Ishikawa (cell line): Measurements from ENCODE around the gene FER.
A peak's percentile ranks its signal among the peaks of the same experiment; 100 is the strongest.

Experiments
- CEBPB ChIP-seq: IDR thresholded peaks from 2 replicates; pipeline ENCODE4 v1.6.1; 2012
- CREB1 ChIP-seq: IDR thresholded peaks from 2 replicates; pipeline ENCODE4 v1.6.1; 2012; ENCODE audit warnings: low read depth
- EGR1 ChIP-seq: IDR thresholded peaks from 2 replicates; pipeline ENCODE4 v1.6.1; 2012
- EP300 ChIP-seq: IDR thresholded peaks from 2 replicates; pipeline ENCODE4 v1.6.1; 2012; ENCODE audit warnings: borderline replicate concordance
- FOXM1 ChIP-seq: IDR thresholded peaks from 2 replicates; pipeline ENCODE4 v1.6.1; 2012; ENCODE audit warnings: low read depth, borderline replicate concordance
- MAX ChIP-seq: IDR thresholded peaks from 2 replicates; pipeline ENCODE4 v1.6.1; 2012
- NFIC ChIP-seq: IDR thresholded peaks from 2 replicates; pipeline ENCODE4 v1.6.1; 2012
- RAD21 ChIP-seq: IDR thresholded peaks from 2 replicates; pipeline ENCODE4 v1.6.1; 2012; ENCODE audit warnings: low read depth
- REST ChIP-seq: IDR thresholded peaks from 2 replicates; pipeline ENCODE4 v1.6.1; 2012; ENCODE audit warnings: low read depth, mild to moderate bottlenecking
- TAF1 ChIP-seq: IDR thresholded peaks from 2 replicates; pipeline ENCODE4 v1.6.1; 2012; ENCODE audit warnings: low read depth, mild to moderate bottlenecking
- TCF12 ChIP-seq: IDR thresholded peaks from 2 replicates; pipeline ENCODE4 v1.6.1; 2012; ENCODE audit warnings: low read depth
- TEAD4 ChIP-seq: IDR thresholded peaks from 2 replicates; pipeline ENCODE4 v1.6.1; 2012
- USF1 ChIP-seq: IDR thresholded peaks from 2 replicates; pipeline ENCODE4 v1.6.1; 2012
- YY1 ChIP-seq: IDR thresholded peaks from 2 replicates; pipeline ENCODE4 v1.6.1; 2012; ENCODE audit warnings: low read depth
- ZBTB7A ChIP-seq: IDR thresholded peaks from 2 replicates; pipeline ENCODE4 v1.6.1; 2012; ENCODE audit warnings: low read depth

FER gene

GRCh38 chr5:108736855-108737254 is 10.8 kb upstream of the FER start:
- TF ChIP-seq YY1 (no peak), CEBPB (no peak), FOXM1 (no peak), REST (no peak), EGR1 (no peak), MAX (no peak), TCF12 (no peak), USF1 (no peak), ZBTB7A (no peak), RAD21 (no peak)

GRCh38 chr5:108739376-108739775 is 8.3 kb upstream of the FER start:
- TF ChIP-seq EP300: no peak
- no peak for TF ChIP-seq USF1
- no peak for TF ChIP-seq TAF1
- no peak for TF ChIP-seq YY1
- no peak for TF ChIP-seq EGR1
- TF ChIP-seq CEBPB: no peak
- no peak for TF ChIP-seq ZBTB7A

- TF ChIP-seq CREB1 (no peak), REST (no peak), TEAD4 (no peak), ZBTB7A (no peak), TCF12 (no peak), MAX (no peak)
Measured at GRCh38 chr5:108739906-108740305, 7.8 kb upstream of the FER start.

- TF ChIP-seq CEBPB (peak; percentile 34; the same call in 1 of the 2 replicates), USF1 (no peak), CREB1 (no peak)
Measured at GRCh38 chr5:108743319-108743718, 4.4 kb upstream of the FER start.

- no peak for TF ChIP-seq REST
- TF ChIP-seq CEBPB: no peak
- no peak for TF ChIP-seq CREB1
- TF ChIP-seq FOXM1: no peak
- TF ChIP-seq NFIC: no peak
- TF ChIP-seq YY1: no peak
- no peak for TF ChIP-seq RAD21
- TF ChIP-seq TCF12: no peak
- TF ChIP-seq EP300: no peak
- no peak for TF ChIP-seq USF1
- no peak for TF ChIP-seq ZBTB7A
- TF ChIP-seq EGR1: no peak
- no peak for TF ChIP-seq TAF1
- no peak for TF ChIP-seq MAX
- TF ChIP-seq TEAD4: no peak
Measured at GRCh38 chr5:108743846-108744245, 3.9 kb upstream of the FER start.
